Epithelial cell of esophagus (primary cell): Measurements from ENCODE around the gene CHPF.

Source experiments
- DNase-seq: peaks from one replicate; pipeline ENCODE4 v3.0.0; 2010; ENCODE audit warnings: low read depth
- H3K4me3 ChIP-seq: 2 replicates; pipeline ENCODE4 v1.5.1; 2011; ENCODE audit warnings: mild to moderate bottlenecking, low read length, control low read depth
- CTCF ChIP-seq: IDR thresholded peaks from 2 replicates; pipeline ENCODE4 v1.5.1; 2011; ENCODE audit warnings: low read depth, mild to moderate bottlenecking, low read length, control low read depth, inconsistent platforms; ENCODE audit not compliant: insufficient read depth; ENCODE audit errors: missing control alignments

CHPF gene

GRCh38 chr2:219493086-219493485 is 50.5 kb downstream of the CHPF start:
- DNase-seq: no peak
- no peak overlapping the region for H3K4me3 ChIP-seq
- TF ChIP-seq CTCF: no peak

GRCh38 chr2:219492575-219492974 is 51.0 kb downstream of the CHPF start:
- no peak for DNase-seq
- H3K4me3 ChIP-seq: no peak overlapping the region
- no peak for TF ChIP-seq CTCF

- no peak overlapping the region for H3K4me3 ChIP-seq
- no peak for DNase-seq
- TF ChIP-seq CTCF: no peak
These were observed 52.2 kb downstream of the CHPF start for GRCh38 chr2:219491278-219491963.

- no peak for DNase-seq
- no peak overlapping the region for H3K4me3 ChIP-seq
- TF ChIP-seq CTCF: no peak
These were observed 52.9 kb downstream of the CHPF start for GRCh38 chr2:219490600-219491130.

GRCh38 chr2:219490186-219490585 is 53.4 kb downstream of the CHPF start:
- no peak for TF ChIP-seq CTCF
- no peak overlapping the region for H3K4me3 ChIP-seq
- no peak for DNase-seq

GRCh38 chr2:219489315-219489714 is 54.3 kb downstream of the CHPF start:
- TF ChIP-seq CTCF: no peak
- H3K4me3 ChIP-seq: no peak overlapping the region
- DNase-seq: no peak
